ENCODE results near the gene CSTB.

CSTB gene

GRCh38 chr21:43735236-43736091 is 40.6 kb downstream of the CSTB start:
- no peak for DNase-seq (ENCODE audit: insufficient read length, low spot score)
- TF ChIP-seq PAX5 (IDR thresholded peaks at IDR 0.05; ENCODE audit: insufficient read depth, low read length, severe bottlenecking) (no peak), POLR2AphosphoS5 (IDR thresholded peaks at IDR 0.05; ENCODE audit: low read depth, low read length) (no peak), SPI1 (IDR thresholded peaks at IDR 0.05; ENCODE audit: low read depth, low read length) (no peak), POU2F2 (IDR thresholded peaks at IDR 0.05; ENCODE audit: low read depth, low read length) (no peak), TAF1 (IDR thresholded peaks at IDR 0.05; ENCODE audit: low read depth, low read length) (no peak), POLR2A (IDR thresholded peaks at IDR 0.05; ENCODE audit: low read depth, low read length) (no peak)
- FAIRE-seq: no peak

GRCh38 chr21:43734928-43735229 is 41.2 kb downstream of the CSTB start:
- DNase-seq (ENCODE audit: insufficient read length, low spot score) (no peak), FAIRE-seq (no peak)
- no peak for TF ChIP-seq POU2F2 (IDR thresholded peaks at IDR 0.05; ENCODE audit: low read depth, low read length)
- no peak for TF ChIP-seq SPI1 (IDR thresholded peaks at IDR 0.05; ENCODE audit: low read depth, low read length)
- no peak for TF ChIP-seq POLR2A (IDR thresholded peaks at IDR 0.05; ENCODE audit: low read depth, low read length)
- no peak for TF ChIP-seq POLR2AphosphoS5 (IDR thresholded peaks at IDR 0.05; ENCODE audit: low read depth, low read length)
- no peak for TF ChIP-seq TAF1 (IDR thresholded peaks at IDR 0.05; ENCODE audit: low read depth, low read length)
- TF ChIP-seq PAX5 (IDR thresholded peaks at IDR 0.05; ENCODE audit: insufficient read depth, low read length, severe bottlenecking): no peak

DNA sequence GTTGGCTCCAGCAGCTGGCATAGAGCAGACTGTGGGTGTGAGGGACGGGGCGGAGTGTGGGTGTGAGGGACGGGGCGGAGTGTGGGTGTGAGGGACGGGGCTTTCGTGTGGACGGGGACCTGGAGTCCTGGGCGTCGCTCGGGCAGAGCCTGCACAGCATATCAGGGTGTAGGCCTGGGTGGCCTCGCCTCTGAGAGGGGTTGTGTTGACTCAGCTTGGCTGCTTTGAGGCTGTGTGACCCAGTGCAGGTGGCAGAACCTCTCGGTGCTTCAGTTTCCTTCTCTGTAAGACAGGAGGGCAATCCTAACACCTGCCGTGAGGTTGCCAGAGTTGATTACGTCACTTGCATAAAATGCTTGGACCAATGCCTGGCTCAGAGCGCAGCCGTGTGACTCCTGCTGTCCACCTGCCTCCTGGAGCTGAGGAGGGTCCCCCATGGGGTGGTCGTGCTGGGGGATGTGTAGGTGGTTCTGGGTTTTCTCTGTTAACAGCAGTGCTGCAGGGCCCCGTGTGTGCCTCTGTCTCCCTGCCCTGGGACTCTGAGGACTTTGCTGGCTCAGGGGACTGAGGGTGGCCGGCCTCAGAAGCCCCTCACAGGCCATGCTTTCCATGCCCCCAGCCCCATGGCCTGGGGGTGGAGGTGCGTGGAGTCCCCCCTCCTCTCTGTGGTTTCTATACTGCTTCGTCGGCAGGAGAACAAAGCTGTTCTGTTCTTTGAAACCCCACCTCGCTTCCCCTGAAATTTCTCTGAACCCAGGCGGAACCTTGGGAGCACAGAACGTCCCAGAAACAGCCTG is 41.8 kb downstream of the CSTB start:
- FAIRE-seq (no peak), DNase-seq (ENCODE audit: insufficient read length, low spot score) (no peak)
- no peak for TF ChIP-seq POLR2AphosphoS5 (IDR thresholded peaks at IDR 0.05; ENCODE audit: low read depth, low read length)
- TF ChIP-seq TAF1 (IDR thresholded peaks at IDR 0.05; ENCODE audit: low read depth, low read length): no peak
- no peak for TF ChIP-seq POLR2A (IDR thresholded peaks at IDR 0.05; ENCODE audit: low read depth, low read length)
- no peak for TF ChIP-seq SPI1 (IDR thresholded peaks at IDR 0.05; ENCODE audit: low read depth, low read length)
- TF ChIP-seq POU2F2 (IDR thresholded peaks at IDR 0.05; ENCODE audit: low read depth, low read length): no peak

DNA sequence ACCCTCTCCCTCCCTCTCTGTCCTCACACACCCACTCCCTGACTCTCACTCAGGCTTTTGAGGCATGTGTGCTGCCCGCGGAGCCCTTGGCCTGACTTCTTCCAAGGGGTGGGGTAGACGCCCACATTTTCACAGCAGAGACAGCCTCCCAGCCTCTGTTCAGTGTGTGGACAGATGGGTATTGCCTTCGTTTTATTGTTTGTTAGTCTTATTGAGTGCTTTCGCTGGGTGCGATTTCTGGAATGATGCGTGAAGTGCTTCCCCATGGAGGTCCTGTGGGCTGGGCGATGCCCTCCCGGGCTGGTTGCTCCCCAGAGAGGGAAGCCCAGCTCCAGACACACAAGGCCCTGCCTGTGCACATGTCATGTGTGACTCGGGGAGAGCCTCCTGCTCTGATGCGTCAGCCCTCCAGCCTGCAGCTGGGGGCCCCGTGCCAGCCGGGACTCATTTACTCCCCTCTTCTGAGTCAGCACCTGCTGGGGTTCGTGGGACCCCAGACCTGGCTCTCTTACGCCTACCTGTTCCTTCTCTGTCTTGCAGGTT is 42.5 kb downstream of the CSTB start:
- FAIRE-seq: no peak
- no peak for DNase-seq (ENCODE audit: insufficient read length, low spot score)
- TF ChIP-seq PAX5 (IDR thresholded peaks at IDR 0.05; ENCODE audit: insufficient read depth, low read length, severe bottlenecking) (no peak), POLR2A (IDR thresholded peaks at IDR 0.05; ENCODE audit: low read depth, low read length) (no peak), POLR2AphosphoS5 (IDR thresholded peaks at IDR 0.05; ENCODE audit: low read depth, low read length) (no peak), POU2F2 (IDR thresholded peaks at IDR 0.05; ENCODE audit: low read depth, low read length) (no peak), SPI1 (IDR thresholded peaks at IDR 0.05; ENCODE audit: low read depth, low read length) (no peak), TAF1 (IDR thresholded peaks at IDR 0.05; ENCODE audit: low read depth, low read length) (no peak)

DNA sequence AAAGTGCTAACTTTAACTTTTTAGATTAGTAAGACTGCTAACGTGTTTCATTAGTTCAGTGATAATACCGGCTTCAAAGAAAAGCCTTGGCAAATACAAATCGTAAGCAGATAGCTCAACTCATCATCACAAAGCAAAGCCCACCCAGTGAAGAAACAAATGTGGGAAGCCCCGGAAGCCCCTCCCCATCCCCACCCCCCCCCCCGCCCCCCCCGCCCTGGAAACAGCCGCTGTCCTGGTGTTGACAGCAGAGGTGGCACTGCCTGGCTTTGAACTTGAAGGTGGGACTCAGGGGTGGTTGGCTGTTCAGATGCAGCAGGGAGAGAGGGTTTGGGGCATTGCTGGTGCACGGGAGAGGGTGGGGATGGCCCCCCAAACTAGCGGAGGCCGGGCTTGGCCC is 43.0 kb downstream of the CSTB start:
- TF ChIP-seq PAX5 (IDR thresholded peaks at IDR 0.05; ENCODE audit: insufficient read depth, low read length, severe bottlenecking) (no peak), POLR2A (IDR thresholded peaks at IDR 0.05; ENCODE audit: low read depth, low read length) (no peak), POLR2AphosphoS5 (IDR thresholded peaks at IDR 0.05; ENCODE audit: low read depth, low read length) (no peak), TAF1 (IDR thresholded peaks at IDR 0.05; ENCODE audit: low read depth, low read length) (no peak), SPI1 (IDR thresholded peaks at IDR 0.05; ENCODE audit: low read depth, low read length) (no peak), POU2F2 (IDR thresholded peaks at IDR 0.05; ENCODE audit: low read depth, low read length) (no peak)
- no peak for FAIRE-seq
- no peak for DNase-seq (ENCODE audit: insufficient read length, low spot score)

DNA sequence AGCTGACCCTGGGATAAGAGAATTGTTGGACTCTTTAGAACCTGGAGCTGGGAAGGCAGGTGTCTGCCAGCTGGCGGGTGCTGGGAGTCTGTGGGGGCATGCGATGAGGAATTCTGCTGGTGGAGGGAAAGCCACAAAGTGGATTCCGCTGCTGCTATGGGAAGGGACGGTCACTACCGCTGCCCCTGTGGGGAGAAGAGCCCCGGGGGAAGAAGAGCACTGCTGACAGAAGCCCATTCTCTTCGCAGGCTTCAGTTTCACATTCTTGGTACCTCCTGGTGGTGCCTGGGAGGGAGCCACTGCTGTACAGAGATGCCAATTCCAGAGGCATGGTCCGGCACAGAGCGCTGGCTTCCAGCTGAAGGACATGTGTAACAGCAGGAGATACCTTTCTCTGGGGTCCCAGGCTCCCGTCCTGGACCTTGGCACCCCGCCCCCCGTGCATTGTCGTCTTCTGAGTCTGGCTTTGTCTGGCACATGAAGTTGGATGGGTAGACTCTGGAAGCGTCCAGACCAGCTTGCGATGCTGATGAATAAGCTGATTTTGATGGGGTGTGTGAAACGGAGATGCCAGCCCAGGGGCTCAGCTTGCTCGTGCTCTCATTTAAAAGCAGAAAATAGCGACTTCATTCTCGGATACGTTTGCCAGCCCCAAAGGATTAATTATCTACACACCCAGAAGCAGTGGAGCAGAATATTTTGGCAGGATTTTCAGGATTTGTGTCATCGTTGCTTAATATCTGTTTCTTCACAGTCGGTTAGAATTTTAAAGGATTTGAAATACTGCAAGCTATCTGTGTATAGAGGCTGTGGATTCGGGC is 44.0 kb downstream of the CSTB start:
- TF ChIP-seq SPI1 (IDR thresholded peaks at IDR 0.05; ENCODE audit: low read depth, low read length): no peak
- no peak for TF ChIP-seq PAX5 (IDR thresholded peaks at IDR 0.05; ENCODE audit: insufficient read depth, low read length, severe bottlenecking)
- TF ChIP-seq POU2F2 (IDR thresholded peaks at IDR 0.05; ENCODE audit: low read depth, low read length): no peak
- TF ChIP-seq TAF1 (IDR thresholded peaks at IDR 0.05; ENCODE audit: low read depth, low read length): no peak
- no peak for TF ChIP-seq POLR2A (IDR thresholded peaks at IDR 0.05; ENCODE audit: low read depth, low read length)
- FAIRE-seq: no peak
- DNase-seq (ENCODE audit: insufficient read length, low spot score): no peak

DNA sequence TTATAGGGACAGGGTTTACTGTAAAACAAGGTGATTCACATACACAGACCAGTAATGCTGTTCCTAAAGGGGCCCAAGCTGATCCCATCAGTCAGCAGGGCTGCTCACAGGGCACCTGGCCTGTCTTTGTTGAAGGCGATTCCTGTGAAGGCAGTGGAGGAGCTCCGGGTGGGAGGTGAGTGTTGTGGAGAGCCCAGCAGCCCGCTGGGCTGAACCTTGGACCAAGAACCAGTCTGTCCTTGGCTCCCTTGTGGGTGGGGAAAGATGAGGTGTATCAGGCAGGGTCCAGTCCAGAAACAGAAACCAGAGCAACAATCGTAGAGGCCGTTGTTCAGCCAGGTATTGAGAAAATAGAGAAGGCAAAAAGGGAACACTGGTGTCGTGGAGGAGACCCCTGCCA is 44.6 kb downstream of the CSTB start:
- TF ChIP-seq POLR2AphosphoS5 (IDR thresholded peaks at IDR 0.05; ENCODE audit: low read depth, low read length) (no peak), POU2F2 (IDR thresholded peaks at IDR 0.05; ENCODE audit: low read depth, low read length) (no peak), POLR2A (IDR thresholded peaks at IDR 0.05; ENCODE audit: low read depth, low read length) (no peak), SPI1 (IDR thresholded peaks at IDR 0.05; ENCODE audit: low read depth, low read length) (no peak), PAX5 (IDR thresholded peaks at IDR 0.05; ENCODE audit: insufficient read depth, low read length, severe bottlenecking) (no peak), TAF1 (IDR thresholded peaks at IDR 0.05; ENCODE audit: low read depth, low read length) (no peak)
- FAIRE-seq (no peak), DNase-seq (ENCODE audit: insufficient read length, low spot score) (no peak)

GRCh38 chr21:43728467-43729390 is 47.4 kb downstream of the CSTB start:
- DNase-seq (ENCODE audit: insufficient read length, low spot score): peak; percentile 88
- peak; percentile 94 for FAIRE-seq
- TF ChIP-seq POLR2AphosphoS5 (IDR thresholded peaks at IDR 0.05; ENCODE audit: low read depth, low read length) (no peak; the same call in 1 of the 2 replicates), POLR2A (IDR thresholded peaks at IDR 0.05; ENCODE audit: low read depth, low read length) (peak; percentile 71), SPI1 (IDR thresholded peaks at IDR 0.05; ENCODE audit: low read depth, low read length) (peak; percentile 81), PAX5 (IDR thresholded peaks at IDR 0.05; ENCODE audit: insufficient read depth, low read length, severe bottlenecking) (no peak), TAF1 (IDR thresholded peaks at IDR 0.05; ENCODE audit: low read depth, low read length) (peak; percentile 63; the same call in 1 of the 2 replicates), POU2F2 (IDR thresholded peaks at IDR 0.05; ENCODE audit: low read depth, low read length) (peak; percentile 78)

All from GM12891 (cell line).